Keratinocyte (primary cell): ENCODE data around the gene DRAM2. TPM values are rescaled to one million over a fixed set of nuclear protein-coding genes. Genes with fewer than 3 reads are reported as not detected.

ENCODE experiments used
- DNase-seq: peaks from one replicate; pipeline ENCODE4 v3.0.0-alpha.2; 2011; ENCODE audit warnings: low read depth, missing footprints, low spot score
- FAIRE-seq: peaks from 2 replicates; lab custom pipeline; 2011; peaks lifted over from hg19 to GRCh38; lab: Jason Lieb, UNC
- H2AFZ ChIP-seq: 2 replicates; pipeline ENCODE4 v1.6.0; 2012; ENCODE audit warnings: low read length, control low read depth, inconsistent platforms; ENCODE audit not compliant: control insufficient read depth
- H3K27ac ChIP-seq: 2 replicates; pipeline ENCODE4 v1.5.1; 2011; ENCODE audit warnings: low read length; ENCODE audit not compliant: control insufficient read depth, insufficient read depth
- H3K27me3 ChIP-seq: 3 replicates; pipeline ENCODE4 v1.6.0; 2011; ENCODE audit warnings: low read length; ENCODE audit not compliant: control insufficient read depth, insufficient read depth; ENCODE audit errors: extremely low read depth
- H3K36me3 ChIP-seq, 2 experiments: 2 replicates in 1 of 2; 3 replicates in 1 of 2; pipeline ENCODE4 v1.5.1; 2011; ENCODE audit warnings: low read length in 2 of 2, mild to moderate bottlenecking in 1 of 2; ENCODE audit not compliant: control insufficient read depth in 2 of 2, insufficient read depth in 2 of 2; ENCODE audit errors: extremely low read depth in 1 of 2
- H3K4me1 ChIP-seq: 3 replicates; pipeline ENCODE4 v1.5.1; 2011; ENCODE audit warnings: low read length; ENCODE audit not compliant: control insufficient read depth, insufficient read depth; ENCODE audit errors: extremely low read depth
- H3K4me2 ChIP-seq: 3 replicates; pipeline ENCODE4 v1.6.0; 2011; ENCODE audit warnings: low read depth, low read length; ENCODE audit not compliant: control insufficient read depth, insufficient read depth; ENCODE audit errors: extremely low read depth
- H3K4me3 ChIP-seq, 3 experiments: fragments of 200-600 bp in 1 of 3; sonication (generic) in 1 of 3; 2 replicates in 2 of 3; 3 replicates in 1 of 3; pipeline ENCODE4 v1.5.1; 2011 to 2016; ENCODE audit warnings: low read length in 3 of 3, mild to moderate bottlenecking in 3 of 3, control low read depth in 2 of 3, inconsistent platforms in 1 of 3, low read depth in 1 of 3, mixed read lengths in 1 of 3, mixed run types in 1 of 3, moderate library complexity in 1 of 3; ENCODE audit not compliant: control insufficient read depth in 2 of 3, insufficient read depth in 2 of 3; ENCODE audit errors: extremely low read depth in 1 of 3
- H3K79me2 ChIP-seq: 2 replicates; pipeline ENCODE4 v1.6.0; 2012; ENCODE audit warnings: low read length; ENCODE audit not compliant: control insufficient read depth, insufficient read depth
- H3K9ac ChIP-seq: 3 replicates; pipeline ENCODE4 v1.6.0; 2011; ENCODE audit warnings: low read length; ENCODE audit not compliant: control insufficient read depth, insufficient read depth; ENCODE audit errors: extremely low read depth
- H3K9me1 ChIP-seq: 3 replicates; pipeline ENCODE4 v1.6.0; 2011; ENCODE audit warnings: low read length; ENCODE audit not compliant: control insufficient read depth, insufficient read depth; ENCODE audit errors: extremely low read depth
- H3K9me3 ChIP-seq: 2 replicates; pipeline ENCODE4 v1.5.1; 2012; ENCODE audit warnings: low read depth, low read length; ENCODE audit not compliant: control insufficient read depth
- H4K20me1 ChIP-seq: 3 replicates; pipeline ENCODE4 v1.6.0; 2011; ENCODE audit warnings: low read length; ENCODE audit not compliant: control insufficient read depth, insufficient read depth; ENCODE audit errors: extremely low read depth
- EZH2 ChIP-seq: IDR thresholded peaks from one replicate; pipeline ENCODE4 v1.6.1; 2012; ENCODE audit warnings: inconsistent platforms, mild to moderate bottlenecking, low read length, moderate library complexity
- dilution Hi-C: fragments of 300-500 bp; cut with MboI; formaldehyde crosslinking; loops from one replicate; pipeline ENCODE4 v1.7.0; 2020; ENCODE audit warnings: low sequenced_read_pairs; ENCODE audit not compliant: extremely low pct_ligation_motif_present
- polyA plus RNA-seq, 5 experiments: library from polyadenylated mRNA; depleted of rRNA in 3 of 5; stranded (reverse) in 3 of 5; stranded (forward) in 1 of 5; unstranded in 1 of 5; fragments of >200 nt; gene quantifications; 1 replicate in 1 of 5; 2 replicates in 3 of 5; 3 replicates in 1 of 5; pipeline versions ENCODE4 v1.2.1 to v1.2.3, GENCODE V29; 2011 to 2012; ENCODE audit warnings: missing spikeins in 2 of 5, low read depth in 1 of 5, low replicate concordance in 1 of 5
- TF ChIP-seq, protein P1 (sequence below), 3 experiments: IDR thresholded peaks in 1 of 3; conservative IDR thresholded peaks in 1 of 3; optimal IDR thresholded peaks in 1 of 3; 2 replicates in 2 of 3; 3 replicates in 1 of 3; pipeline versions ENCODE3 to v1.5.1; 2011; ENCODE audit warnings: low read length in 3 of 3, mild to moderate bottlenecking in 3 of 3, moderate library complexity in 2 of 3, control low read depth in 1 of 3, inconsistent platforms in 1 of 3; ENCODE audit not compliant: insufficient read depth in 2 of 3; ENCODE audit errors: extremely low read depth in 1 of 3

Gene DRAM2
- polyA plus RNA-seq, 1 donor (not counting 4 experiments of a cell fraction or from before 2014, with no cell fraction given), result 118 TPM

DNA sequence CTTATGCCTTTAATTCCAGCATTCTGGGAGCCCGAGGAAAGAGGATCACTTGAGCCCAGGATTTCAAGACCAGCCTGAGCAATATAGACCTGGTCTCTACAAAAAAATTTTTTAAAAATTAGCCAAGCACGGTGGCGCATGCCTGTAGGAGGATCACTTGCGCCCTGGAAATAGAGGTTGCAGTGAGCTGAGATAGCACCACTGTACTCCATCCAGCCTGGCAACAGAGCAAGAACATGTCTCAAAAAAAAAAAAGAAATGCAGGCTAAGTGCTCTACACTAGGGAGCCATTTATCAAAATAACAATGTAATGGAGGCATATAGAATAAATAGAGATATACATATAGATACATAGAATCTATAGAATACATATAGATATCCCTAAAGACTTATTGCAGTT lies 23.5 kb upstream of the DRAM2 start:
- dilution Hi-C loops, result no loop called here
- TF ChIP-seq EZH2, result no peak
- TF ChIP-seq, protein P1, sequence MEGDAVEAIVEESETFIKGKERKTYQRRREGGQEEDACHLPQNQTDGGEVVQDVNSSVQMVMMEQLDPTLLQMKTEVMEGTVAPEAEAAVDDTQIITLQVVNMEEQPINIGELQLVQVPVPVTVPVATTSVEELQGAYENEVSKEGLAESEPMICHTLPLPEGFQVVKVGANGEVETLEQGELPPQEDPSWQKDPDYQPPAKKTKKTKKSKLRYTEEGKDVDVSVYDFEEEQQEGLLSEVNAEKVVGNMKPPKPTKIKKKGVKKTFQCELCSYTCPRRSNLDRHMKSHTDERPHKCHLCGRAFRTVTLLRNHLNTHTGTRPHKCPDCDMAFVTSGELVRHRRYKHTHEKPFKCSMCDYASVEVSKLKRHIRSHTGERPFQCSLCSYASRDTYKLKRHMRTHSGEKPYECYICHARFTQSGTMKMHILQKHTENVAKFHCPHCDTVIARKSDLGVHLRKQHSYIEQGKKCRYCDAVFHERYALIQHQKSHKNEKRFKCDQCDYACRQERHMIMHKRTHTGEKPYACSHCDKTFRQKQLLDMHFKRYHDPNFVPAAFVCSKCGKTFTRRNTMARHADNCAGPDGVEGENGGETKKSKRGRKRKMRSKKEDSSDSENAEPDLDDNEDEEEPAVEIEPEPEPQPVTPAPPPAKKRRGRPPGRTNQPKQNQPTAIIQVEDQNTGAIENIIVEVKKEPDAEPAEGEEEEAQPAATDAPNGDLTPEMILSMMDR (optimal IDR thresholded peaks at IDR 0.05 in 1 of 3, IDR thresholded peaks at IDR 0.05 in 1 of 3, conservative IDR thresholded peaks at IDR 0.05 in 1 of 3; ENCODE audit: extremely low read depth in 1 of 3, insufficient read depth in 2 of 3, low read length in 3 of 3), result no peak
- H3K27ac ChIP-seq, result no peak overlapping the region
- no peaks in the 10 kb centered on the region for H3K9me1 ChIP-seq
- H4K20me1 ChIP-seq, result no peaks in the 10 kb centered on the region
- no peak overlapping the region for H3K9ac ChIP-seq
- peaks cover 0 to 10% of the 10 kb centered on the region in 2 experiments for H3K36me3 ChIP-seq
- FAIRE-seq (no peak), DNase-seq (no peak)
- no peak overlapping the region for H3K4me2 ChIP-seq
- H3K9me3 ChIP-seq, result no peaks in the 10 kb centered on the region
- H3K4me1 ChIP-seq, result peaks cover 5% of the 10 kb centered on the region
- no peak overlapping the region for H2AFZ ChIP-seq
- H3K27me3 ChIP-seq, result no peaks in the 10 kb centered on the region
- H3K79me2 ChIP-seq, result peaks cover 10% of the 10 kb centered on the region
- H3K4me3 ChIP-seq, result no peak overlapping the region

DNA sequence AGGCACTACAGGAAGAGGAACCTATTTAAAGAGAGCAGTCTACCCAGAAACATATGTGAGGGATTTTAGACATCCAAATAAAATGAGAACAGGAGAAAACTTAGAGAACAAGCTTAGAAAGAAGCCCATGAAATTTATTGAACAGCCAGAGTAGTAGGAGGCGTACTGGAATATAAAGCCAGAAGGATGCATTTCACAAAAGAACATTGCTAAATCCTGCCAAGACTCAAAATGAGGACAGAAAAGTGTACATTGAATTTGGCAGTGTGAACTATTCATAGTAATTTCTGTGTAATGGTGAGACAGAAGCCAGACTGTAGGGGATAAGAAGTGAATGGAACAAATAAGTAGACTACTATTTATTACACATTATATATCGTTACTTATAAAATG lies 22.6 kb upstream of the DRAM2 start:
- DNase-seq (no peak), FAIRE-seq (no peak)
- peaks cover 19% of the 10 kb centered on the region for H3K79me2 ChIP-seq
- no peak overlapping the region for H3K4me3 ChIP-seq
- TF ChIP-seq, protein P1 (optimal IDR thresholded peaks at IDR 0.05 in 1 of 3, IDR thresholded peaks at IDR 0.05 in 1 of 3, conservative IDR thresholded peaks at IDR 0.05 in 1 of 3; ENCODE audit: extremely low read depth in 1 of 3, insufficient read depth in 2 of 3, low read length in 3 of 3), result no peak
- no peak for TF ChIP-seq EZH2
- dilution Hi-C loops, result no loop called here
- no peaks in the 10 kb centered on the region for H3K9me3 ChIP-seq
- H3K9ac ChIP-seq, result no peak overlapping the region
- H2AFZ ChIP-seq, result no peak overlapping the region
- peaks cover 5% of the 10 kb centered on the region for H3K4me1 ChIP-seq
- no peak overlapping the region for H3K27ac ChIP-seq
- peaks cover 0 to 7% of the 10 kb centered on the region in 2 experiments for H3K36me3 ChIP-seq
- no peaks in the 10 kb centered on the region for H3K9me1 ChIP-seq
- H3K4me2 ChIP-seq, result no peak overlapping the region
- H4K20me1 ChIP-seq, result no peaks in the 10 kb centered on the region
- no peaks in the 10 kb centered on the region for H3K27me3 ChIP-seq
